ENCODE results near the gene RBM39.

RBM39 gene

GRCh38 chr20:35665949-35666288 lies 76.1 kb downstream of the RBM39 start:
- DNase-seq = no peak

GRCh38 chr20:35664466-35665206 lies 77.4 kb downstream of the RBM39 start, which contains the start of the genes CPNE1 and RBM12:
Gene CPNE1 (minus strand): TSS chr20:35664900. CDS start chr20:35632923, 31,977 bp downstream.
Gene RBM12 (minus strand): TSS chr20:35664900. CDS start chr20:35655322, 9,578 bp downstream.
- peak; percentile 94 to 95 for DNase-seq

DNA sequence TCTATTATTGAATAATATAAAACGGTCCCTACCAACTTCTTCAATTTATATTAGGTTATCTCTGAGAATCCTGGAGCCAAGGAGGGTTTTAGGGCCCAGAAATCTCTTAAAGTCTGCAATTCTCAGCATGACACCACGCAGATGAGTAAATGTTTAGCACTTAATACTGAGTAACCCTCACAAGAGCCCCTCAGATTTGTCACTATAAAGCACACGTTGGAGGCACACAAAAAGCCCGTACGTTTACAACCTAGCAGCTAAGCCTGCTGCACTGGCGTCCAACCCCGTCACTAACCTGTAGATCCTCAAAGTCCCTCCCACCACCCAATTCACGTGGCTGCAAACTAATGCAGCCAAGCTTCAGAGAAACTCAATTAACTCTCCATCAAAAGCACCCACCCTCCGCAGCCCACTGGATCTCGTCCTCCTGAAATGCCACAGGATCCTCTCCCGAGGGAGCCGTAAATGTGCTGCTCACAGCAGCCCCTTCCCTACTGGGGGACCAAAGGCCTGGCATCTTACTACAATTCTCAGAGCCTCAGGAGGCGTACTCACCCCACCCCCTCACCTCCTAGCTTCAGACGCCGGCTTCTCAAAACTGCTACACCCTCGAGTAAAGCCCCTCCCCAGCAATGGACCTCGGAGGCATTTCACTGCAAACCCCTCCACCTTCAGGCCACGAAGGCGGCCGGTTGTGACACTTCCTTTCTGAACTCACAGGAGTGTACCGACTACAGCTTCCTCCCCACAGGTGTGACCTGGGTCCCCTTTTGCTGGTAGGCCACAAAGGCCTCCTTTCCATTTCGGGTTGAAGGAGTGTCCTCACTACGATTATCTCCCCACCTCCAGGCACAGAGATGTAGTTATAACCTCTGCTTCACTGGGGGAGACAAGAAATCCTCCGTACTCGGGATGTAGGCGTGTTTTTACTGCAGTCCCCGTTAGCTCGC lies 78.3 kb downstream of the RBM39 start:
- DNase-seq = peak; percentile 81

GRCh38 chr20:35662551-35662950 lies 79.5 kb downstream of the RBM39 start:
- DNase-seq = no peak

GRCh38 chr20:35661908-35662307 lies 80.2 kb downstream of the RBM39 start:
- DNase-seq = no peak

GRCh38 chr20:35661053-35661452 lies 81.0 kb downstream of the RBM39 start:
- DNase-seq = peak in 1 of 2 donors; percentile 75

DNA sequence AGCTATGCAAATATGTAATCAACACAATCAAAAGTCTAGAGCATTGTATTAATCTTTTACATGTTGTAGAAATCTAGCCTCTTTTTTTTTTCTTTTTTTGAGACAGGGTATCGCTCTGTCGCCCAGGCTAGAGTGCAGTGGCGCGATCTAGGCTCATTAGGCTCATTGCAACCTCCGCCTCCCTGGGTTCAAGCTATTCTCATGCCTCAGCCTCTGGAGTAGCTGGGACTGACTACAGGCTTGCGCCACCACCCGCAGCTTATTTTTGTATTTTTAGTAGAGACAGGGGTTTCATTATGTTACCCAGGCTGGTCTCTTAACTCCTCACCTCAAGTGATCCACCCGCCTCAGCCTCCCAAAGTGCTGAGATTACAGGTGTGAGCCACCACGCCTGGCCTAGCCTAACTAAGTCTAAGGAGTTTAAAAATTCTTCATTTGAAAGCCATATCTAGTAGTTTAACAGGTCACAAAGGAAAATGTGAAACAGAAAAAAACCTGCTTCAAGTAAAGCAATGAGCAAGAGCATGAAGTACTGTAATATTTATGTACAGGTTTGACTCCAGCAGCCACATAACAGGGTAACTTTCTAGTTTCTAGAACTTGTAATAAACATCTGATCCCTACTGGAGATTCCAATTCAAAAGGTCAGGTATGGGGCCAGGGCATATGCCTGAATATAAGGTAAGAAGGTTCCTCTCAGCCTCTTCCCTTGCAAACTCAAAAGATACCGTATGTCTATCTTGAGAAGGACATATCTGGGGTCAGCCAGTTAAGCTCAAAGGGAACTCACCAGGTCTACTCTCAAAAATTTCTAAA lies 81.7 kb downstream of the RBM39 start:
- no peak for DNase-seq

GRCh38 chr20:35657271-35657670 lies 84.8 kb downstream of the RBM39 start:
- peak in 1 of 2 donors; percentile 24 for DNase-seq

DNA sequence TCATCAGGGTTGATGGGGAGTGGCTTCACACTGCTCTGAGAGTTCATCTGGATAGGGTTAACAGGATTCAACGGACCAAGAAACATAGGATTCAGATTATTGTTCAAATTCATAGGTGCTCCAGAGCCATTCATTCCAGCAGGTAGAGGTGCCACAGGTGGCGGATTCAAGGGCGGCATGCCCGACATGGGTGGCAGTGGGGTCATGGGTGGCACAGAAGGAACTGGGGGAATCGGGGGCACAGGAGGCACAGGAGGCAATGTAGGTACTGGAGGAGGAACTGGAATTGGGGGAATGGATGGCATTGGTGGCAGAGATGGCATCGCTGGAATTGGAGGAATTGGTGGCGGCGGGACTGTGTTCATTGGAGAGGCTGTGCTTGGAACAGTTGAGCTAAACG lies 87.6 kb downstream of the RBM39 start:
- DNase-seq = no peak

- no peak for DNase-seq
Observed at GRCh38 chr20:35653893-35654292, 88.2 kb downstream of the RBM39 start.
